Dermis blood vessel endothelial cell (primary cell): ENCODE measurements around the gene ILF3. TPM values are rescaled to one million over a fixed set of nuclear protein-coding genes. Genes with fewer than 3 reads are reported as not detected.
A peak's percentile ranks its signal among the peaks of the same experiment; 100 is the strongest.

ENCODE experiments used
- DNase-seq: peaks from one replicate; pipeline ENCODE4 v3.0.0; 2010
- total RNA-seq: library from RNA; depleted of rRNA; stranded (reverse); fragments of >200 nt; gene quantifications from 2 replicates; pipeline ENCODE4 v1.2.3, GENCODE V29; 2014

Gene ILF3
- total RNA-seq, result 85.8 and 190 TPM in 2 replicates

DNA sequence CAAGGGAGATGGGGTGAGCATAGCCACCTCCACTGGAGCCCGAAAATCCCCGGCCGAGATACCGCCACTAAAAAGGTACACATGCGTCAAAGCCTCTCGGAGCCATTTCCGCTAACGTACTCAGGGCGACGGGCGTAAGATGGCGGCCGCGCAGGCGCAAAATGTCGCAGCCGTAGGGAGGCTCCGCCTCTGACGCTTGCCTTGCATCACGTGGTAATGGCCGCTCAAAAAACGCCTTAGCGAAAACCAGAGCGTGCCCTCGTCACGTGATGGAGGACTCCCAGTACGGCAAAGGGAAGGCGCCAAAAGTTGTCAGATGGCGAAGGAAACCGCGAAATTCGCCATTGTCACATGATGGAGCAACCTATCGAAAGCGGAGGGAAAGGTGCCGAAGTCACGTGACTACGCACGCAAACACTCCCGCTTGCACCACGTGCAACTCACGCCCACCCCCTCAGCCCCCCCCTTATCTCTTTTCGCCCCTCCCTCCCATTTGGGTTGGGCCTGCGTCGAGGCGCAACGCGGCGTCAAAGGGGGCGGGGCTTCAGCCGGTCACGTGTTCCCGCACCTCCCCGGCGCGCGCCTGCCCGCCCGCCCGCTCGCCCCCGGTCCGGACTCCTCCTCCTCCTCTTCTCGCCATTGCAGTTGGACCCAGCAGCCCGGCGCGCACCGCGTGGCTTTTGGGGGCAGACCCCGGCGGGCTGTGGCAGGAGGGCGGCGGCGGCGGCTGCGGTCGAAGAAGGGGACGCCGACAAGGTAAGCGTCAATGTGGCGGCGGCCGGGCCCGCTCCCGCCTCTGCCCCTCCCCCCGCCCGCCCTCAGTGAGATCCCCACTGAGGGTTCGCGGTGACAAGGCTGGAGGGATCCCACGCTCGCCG lies at the start of gene ILF3:
ILF3 (plus strand) TSS at position 615 of the 878 bp plus-strand sequence. CDS start 16,260 bp downstream, outside the sequence.
- peak; percentile 100 for DNase-seq

DNA sequence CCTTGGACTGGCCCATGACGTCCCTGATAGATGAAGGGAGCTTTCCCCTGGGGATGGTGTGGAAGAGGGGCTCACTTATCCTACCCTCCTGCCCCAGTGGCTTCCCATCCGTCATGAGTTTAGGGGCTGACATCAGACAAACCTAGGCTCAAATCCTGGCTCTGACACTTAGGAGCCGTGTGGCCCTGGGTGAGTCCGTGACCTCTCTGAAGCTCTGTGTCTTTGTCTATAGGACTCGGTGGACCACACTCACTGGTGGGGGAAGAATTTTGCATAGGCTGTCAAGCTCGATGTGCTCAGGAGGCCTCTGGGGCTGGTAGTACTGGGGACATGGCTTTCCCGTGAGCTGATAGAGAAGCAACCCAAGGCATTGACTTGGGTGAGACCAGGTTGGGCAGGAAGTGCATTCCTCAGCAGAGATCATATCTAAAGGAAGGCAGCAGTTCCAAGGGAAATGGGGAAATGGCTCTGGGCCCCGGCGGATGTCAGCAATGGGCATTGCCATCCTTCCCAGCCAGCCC lies 49.6 kb upstream of the ILF3 start:
- peak; percentile 77 for DNase-seq

- no peak for DNase-seq
Observed at GRCh38 chr19:10611907-10612306, 42.2 kb upstream of the ILF3 start.

GRCh38 chr19:10612499-10613119 lies 41.5 kb upstream of the ILF3 start:
- DNase-seq, result peak; percentile 12

DNA sequence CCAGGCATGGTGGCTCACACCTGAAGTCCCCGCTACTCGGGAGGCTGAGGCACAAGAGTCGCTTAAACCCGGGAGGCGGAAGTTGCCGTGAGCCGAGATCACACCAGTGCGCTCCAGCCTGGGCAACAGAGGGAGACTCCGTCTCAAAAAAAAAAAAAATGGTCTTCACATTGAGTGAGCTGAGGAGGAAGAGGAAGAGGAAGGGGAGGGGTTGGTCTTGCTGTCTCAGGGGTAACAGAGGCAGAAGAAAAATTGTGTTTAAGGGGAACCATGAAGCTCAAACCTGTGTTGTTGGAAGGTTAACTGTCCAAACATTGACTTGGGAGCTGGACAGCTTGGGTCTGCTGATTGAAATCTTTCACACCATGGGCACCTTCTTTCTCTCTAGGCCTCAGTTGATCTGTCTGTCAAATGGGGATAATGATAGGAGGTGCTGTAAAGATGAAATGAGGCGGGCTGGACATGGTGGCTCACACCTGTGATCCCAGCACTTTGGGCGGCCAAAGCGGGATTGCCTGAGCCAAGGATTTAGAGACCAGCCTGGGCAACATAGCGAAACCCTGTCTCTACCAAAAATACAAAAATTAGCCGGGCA lies 38.6 kb upstream of the ILF3 start:
- DNase-seq, result no peak

DNA sequence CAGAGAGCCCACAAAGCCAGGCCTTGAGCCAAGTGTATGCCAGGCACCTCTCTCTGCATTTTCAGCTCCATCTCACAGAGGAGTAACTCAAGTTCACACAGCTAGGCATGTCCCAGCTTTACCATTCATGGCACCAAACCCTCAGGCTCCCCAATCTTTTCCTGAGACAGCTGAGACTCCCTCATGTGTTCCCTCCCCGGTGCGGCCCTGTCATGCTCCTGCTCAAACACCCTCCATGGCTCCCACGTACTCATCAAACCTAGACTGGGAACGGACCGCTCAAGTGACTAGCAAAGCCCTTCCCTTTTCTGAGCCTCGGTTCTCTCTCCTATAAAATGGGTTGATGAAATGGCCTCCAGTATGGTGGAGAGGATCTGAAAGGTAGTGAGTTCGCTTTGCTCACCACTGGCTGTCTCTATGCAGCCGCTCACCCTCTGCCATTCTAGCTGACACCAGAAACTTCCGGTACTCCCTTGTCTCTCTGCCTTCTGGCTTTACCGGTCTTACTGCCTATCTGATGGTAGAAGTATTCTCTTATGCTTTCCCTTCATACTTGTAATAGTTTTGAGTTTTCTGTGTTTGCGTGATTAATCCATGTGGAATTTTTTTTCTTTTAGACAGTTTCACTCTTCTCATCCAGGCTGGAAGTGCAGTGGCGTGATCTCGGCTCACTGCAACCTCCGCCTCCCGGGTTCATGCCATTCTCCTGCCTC lies 36.6 kb upstream of the ILF3 start:
- no peak for DNase-seq

- DNase-seq, result no peak
Observed at GRCh38 chr19:10618846-10619245, 35.3 kb upstream of the ILF3 start.

DNA sequence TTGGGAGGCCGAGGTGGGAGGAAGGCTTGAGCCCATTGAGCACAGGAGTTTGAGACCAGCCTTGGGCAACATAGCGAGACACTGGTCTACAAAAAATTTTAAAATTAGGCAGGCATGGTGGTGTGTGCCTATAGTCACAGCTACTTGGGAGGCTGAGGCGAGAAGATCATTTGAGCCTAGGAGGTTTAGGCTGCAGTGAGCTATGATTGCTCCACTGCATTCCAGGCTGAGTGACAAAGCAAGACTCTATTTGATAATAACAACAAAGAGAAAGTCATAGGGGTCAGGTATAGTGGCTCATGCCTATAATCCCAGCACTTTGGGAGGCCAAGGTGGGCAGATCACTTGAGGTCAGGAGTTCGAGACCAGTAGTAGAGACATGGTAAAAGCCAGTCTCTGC lies 33.4 kb upstream of the ILF3 start:
- DNase-seq, result no peak

DNA sequence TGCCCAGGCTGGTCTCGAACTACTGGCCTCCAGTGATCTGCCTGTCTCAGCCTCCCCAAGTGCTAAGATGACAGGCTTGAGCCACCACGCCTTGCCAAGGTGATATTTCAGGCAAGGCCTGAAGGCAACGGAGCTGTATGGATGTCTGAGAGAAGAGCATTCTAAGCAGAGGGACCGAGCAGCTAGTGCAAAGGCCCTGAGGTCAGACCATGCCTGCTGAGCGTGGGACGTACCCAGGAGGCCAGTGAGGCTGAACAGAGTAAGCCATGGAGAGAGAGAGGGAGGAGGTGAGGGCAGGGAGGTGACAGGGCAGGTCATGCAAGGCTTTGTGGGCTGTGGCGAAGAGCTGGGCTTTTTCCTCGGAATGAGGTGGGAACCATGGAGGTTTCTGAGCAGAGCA lies 32.2 kb upstream of the ILF3 start:
- DNase-seq, result no peak

- DNase-seq, result no peak
Observed at GRCh38 chr19:10624585-10624984, 29.6 kb upstream of the ILF3 start.

- peak; percentile 58 for DNase-seq
Observed at GRCh38 chr19:10625003-10625761, 29.0 kb upstream of the ILF3 start, which contains the start of gene SLC44A2. Gene SLC44A2, plus strand, starts transcription at chr19:10625553. Its CDS starts 81 bp downstream, at chr19:10625634.

DNA sequence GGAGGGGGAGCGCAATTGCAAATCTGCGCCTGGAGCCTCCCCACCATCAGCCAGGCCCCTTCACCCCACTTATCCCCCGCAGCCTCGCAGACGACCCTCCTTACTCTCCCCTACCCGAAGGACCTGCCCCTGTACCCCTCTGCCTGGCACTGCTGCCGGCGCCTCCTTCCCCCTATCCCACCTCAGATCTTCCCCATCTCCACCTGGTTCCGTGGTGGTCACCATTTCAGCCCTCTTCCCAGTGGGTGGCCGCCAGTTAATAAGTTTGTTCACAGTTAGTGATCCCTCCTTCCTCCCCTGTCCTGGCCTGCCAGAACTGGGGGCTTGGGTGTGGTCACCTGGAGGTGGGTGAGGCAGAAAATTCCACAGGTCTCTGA lies 28.4 kb upstream of the ILF3 start:
- DNase-seq, result no peak

- DNase-seq, result peak; percentile 78
Observed at GRCh38 chr19:10631874-10632273, 22.3 kb upstream of the ILF3 start.

DNA sequence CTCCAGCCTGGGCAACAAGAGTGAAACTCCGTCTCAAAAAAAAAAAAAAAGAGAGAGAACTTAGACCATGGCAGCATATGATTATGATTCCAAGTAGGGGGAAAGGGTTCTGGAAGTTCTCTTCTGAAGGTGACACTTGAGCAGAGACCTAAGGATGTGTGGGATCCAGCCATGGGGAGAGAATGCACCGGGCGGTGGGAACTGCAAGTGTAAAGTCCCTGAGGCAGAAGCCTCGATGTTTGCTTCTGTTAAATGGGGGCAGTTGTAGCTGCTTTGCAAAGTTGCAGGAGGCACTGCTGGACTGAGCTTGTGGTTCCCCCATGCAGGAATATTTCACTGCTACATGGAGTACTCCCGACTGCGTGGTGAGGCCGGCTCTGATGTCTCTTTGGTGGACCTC lies 19.7 kb upstream of the ILF3 start:
- DNase-seq, result no peak

GRCh38 chr19:10634963-10635362 lies 19.2 kb upstream of the ILF3 start:
- DNase-seq, result no peak

- no peak for DNase-seq
Observed at GRCh38 chr19:10636304-10636972, 17.7 kb upstream of the ILF3 start.

DNA sequence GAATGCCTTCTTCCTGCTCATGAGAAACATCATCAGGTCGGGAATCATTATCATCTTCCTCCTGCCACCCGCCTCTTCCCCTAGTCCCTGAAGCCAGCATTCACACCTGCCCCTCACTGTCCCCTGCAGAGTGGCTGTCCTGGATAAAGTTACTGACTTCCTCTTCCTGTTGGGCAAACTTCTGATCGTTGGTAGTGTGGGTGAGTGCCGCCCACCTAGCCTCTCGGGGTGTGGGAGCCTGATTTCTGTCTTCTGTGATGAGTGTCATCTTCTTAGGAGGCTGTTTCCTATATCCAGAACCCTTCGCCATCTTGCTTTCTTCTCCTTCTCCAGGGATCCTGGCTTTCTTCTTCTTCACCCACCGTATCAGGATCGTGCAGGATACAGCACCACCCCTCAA lies 16.3 kb upstream of the ILF3 start:
- DNase-seq, result no peak

GRCh38 chr19:10639836-10640235 lies 14.3 kb upstream of the ILF3 start:
- DNase-seq, result no peak

GRCh38 chr19:10640361-10640760 lies 13.8 kb upstream of the ILF3 start:
- no peak for DNase-seq

DNA sequence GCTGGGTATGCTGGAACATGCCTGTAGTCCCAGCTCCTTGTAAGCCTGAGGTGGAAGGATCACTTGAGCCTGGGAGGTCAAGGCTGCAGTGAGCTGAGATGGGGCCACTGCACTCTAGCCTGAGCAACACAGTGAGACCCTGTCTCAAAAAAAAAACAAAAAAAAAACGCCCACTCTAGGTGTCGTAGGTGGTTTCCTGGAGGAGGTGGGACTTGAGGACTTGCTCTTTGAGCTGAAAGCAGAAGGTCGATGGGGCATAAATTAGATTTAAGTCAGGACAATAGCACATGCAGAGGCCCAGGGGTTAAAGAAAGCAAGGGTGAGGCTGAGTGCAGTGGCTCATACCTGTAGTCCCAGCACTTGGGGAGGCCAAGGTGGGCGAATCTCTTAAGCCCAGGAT lies 12.9 kb upstream of the ILF3 start:
- no peak for DNase-seq

- DNase-seq, result no peak
Observed at GRCh38 chr19:10642473-10643171, 11.5 kb upstream of the ILF3 start.
